GM23248 (cell line): ENCODE results near the gene RARB.

Experiments
- EZH2 ChIP-seq: fragments of 200-600 bp; sonication (generic); IDR thresholded peaks from 2 replicates; pipeline ENCODE4 v1.6.1; 2018; ENCODE audit warnings: antibody characterized with exemption, mild to moderate bottlenecking; ENCODE audit not compliant: insufficient read depth, poor library complexity, severe bottlenecking
- EZH2phosphoT487 ChIP-seq: fragments of 200-600 bp; sonication (generic); IDR thresholded peaks from 2 replicates; pipeline ENCODE4 v1.6.1; 2018; ENCODE audit warnings: antibody characterized with exemption, moderate library complexity, mild to moderate bottlenecking, low read depth; ENCODE audit not compliant: insufficient read depth

DNA sequence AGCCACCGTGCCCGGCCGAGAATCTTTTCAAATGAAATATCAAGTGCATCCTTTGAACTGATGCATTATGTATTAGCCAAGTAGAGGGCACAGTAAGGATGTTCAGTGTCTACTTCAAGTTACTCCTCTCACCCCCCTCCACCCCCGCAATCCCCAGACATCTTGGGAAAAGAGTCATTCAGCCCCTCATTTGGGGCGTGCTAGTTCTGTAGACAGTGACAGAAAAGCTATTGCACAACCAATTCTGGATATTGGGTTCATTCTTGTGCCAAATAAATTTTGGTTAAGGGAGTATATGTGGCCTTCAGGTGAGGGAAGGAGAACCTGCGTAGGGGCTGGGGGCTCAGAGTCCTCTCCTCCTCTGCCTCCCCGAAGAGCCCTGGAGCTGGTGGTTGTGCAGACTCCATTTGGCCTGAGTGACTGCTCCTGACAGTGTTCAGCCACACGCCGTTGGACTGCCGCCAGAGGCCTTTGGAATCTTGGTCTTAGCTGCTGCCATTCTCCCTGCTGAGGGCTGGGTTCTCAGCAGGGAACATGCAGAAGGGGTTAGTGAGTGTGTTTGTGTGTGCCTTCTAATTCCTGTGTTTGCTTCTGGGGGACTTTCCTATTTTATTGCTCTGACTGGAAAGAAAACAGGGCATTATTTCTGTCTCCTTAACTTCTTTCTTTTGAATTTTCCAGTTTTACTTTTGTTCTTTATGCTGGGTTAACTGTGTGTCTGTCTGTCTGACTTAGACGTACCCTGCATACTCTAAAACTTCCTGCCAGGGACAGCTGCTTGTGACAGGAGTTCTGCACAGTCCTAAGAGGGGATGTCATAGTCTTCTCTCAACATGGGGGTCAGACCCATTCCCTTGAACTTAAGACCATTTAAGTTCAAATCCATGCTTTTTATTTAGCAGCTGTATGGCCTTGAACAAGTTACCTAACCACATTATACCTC lies 21.0 kb downstream of the RARB start:
- TF ChIP-seq EZH2 (no peak), EZH2phosphoT487 (no peak)
